ENCODE results near the gene VIPR1.

Gene VIPR1

GRCh38 chr3:42505128-42505848 lies 2.8 kb downstream of the VIPR1 start:
- FAIRE-seq (no peak), DNase-seq (ENCODE audit: insufficient read length) (no peak)
- no peak for TF ChIP-seq TAF1 (IDR thresholded peaks at IDR 0.05; ENCODE audit: borderline replicate concordance, low read depth, low read length)
- TF ChIP-seq POLR2A (IDR thresholded peaks at IDR 0.05; ENCODE audit: low read depth, low read length) = no peak
- TF ChIP-seq POLR2AphosphoS5 (IDR thresholded peaks at IDR 0.05; ENCODE audit: low read depth, low read length) = no peak

GRCh38 chr3:42505849-42506410 lies 3.5 kb downstream of the VIPR1 start:
- DNase-seq (ENCODE audit: insufficient read length) (no peak), FAIRE-seq (no peak)
- TF ChIP-seq TAF1 (IDR thresholded peaks at IDR 0.05; ENCODE audit: borderline replicate concordance, low read depth, low read length) = no peak
- no peak for TF ChIP-seq POLR2A (IDR thresholded peaks at IDR 0.05; ENCODE audit: low read depth, low read length)
- TF ChIP-seq POLR2AphosphoS5 (IDR thresholded peaks at IDR 0.05; ENCODE audit: low read depth, low read length) = no peak

GRCh38 chr3:42507252-42507651 lies 4.8 kb downstream of the VIPR1 start:
- FAIRE-seq (no peak), DNase-seq (ENCODE audit: insufficient read length) (no peak)

GRCh38 chr3:42507761-42508335 lies 5.4 kb downstream of the VIPR1 start:
- TF ChIP-seq POLR2AphosphoS5 (IDR thresholded peaks at IDR 0.05; ENCODE audit: low read depth, low read length) = no peak
- no peak for TF ChIP-seq TAF1 (IDR thresholded peaks at IDR 0.05; ENCODE audit: borderline replicate concordance, low read depth, low read length)
- TF ChIP-seq POLR2A (IDR thresholded peaks at IDR 0.05; ENCODE audit: low read depth, low read length) = no peak
- DNase-seq (ENCODE audit: insufficient read length) (no peak), FAIRE-seq (no peak)

More at GRCh38 chr3:42507252-42507651, 4.8 kb downstream of the VIPR1 start:
- TF ChIP-seq TAF1 (IDR thresholded peaks at IDR 0.05; ENCODE audit: borderline replicate concordance, low read depth, low read length) = no peak
- no peak for TF ChIP-seq POLR2A (IDR thresholded peaks at IDR 0.05; ENCODE audit: low read depth, low read length)
- no peak for TF ChIP-seq POLR2AphosphoS5 (IDR thresholded peaks at IDR 0.05; ENCODE audit: low read depth, low read length)

GRCh38 chr3:42508562-42508961 lies 6.1 kb downstream of the VIPR1 start:
- FAIRE-seq (no peak), DNase-seq (ENCODE audit: insufficient read length) (no peak)
- TF ChIP-seq TAF1 (IDR thresholded peaks at IDR 0.05; ENCODE audit: borderline replicate concordance, low read depth, low read length) (no peak), POLR2AphosphoS5 (IDR thresholded peaks at IDR 0.05; ENCODE audit: low read depth, low read length) (no peak), POLR2A (IDR thresholded peaks at IDR 0.05; ENCODE audit: low read depth, low read length) (no peak)

- DNase-seq (ENCODE audit: insufficient read length) = no peak
- FAIRE-seq = no peak
- no peak for TF ChIP-seq POLR2AphosphoS5 (IDR thresholded peaks at IDR 0.05; ENCODE audit: low read depth, low read length)
Observed at GRCh38 chr3:42509111-42509510, 6.7 kb downstream of the VIPR1 start.

GRCh38 chr3:42510325-42510724 lies 7.9 kb downstream of the VIPR1 start:
- DNase-seq (ENCODE audit: insufficient read length) (no peak), FAIRE-seq (no peak)
- TF ChIP-seq POLR2AphosphoS5 (IDR thresholded peaks at IDR 0.05; ENCODE audit: low read depth, low read length) (no peak), POLR2A (IDR thresholded peaks at IDR 0.05; ENCODE audit: low read depth, low read length) (no peak), TAF1 (IDR thresholded peaks at IDR 0.05; ENCODE audit: borderline replicate concordance, low read depth, low read length) (no peak)

- no peak for DNase-seq (ENCODE audit: insufficient read length)
- TF ChIP-seq TAF1 (IDR thresholded peaks at IDR 0.05; ENCODE audit: borderline replicate concordance, low read depth, low read length) = no peak
- no peak for TF ChIP-seq POLR2A (IDR thresholded peaks at IDR 0.05; ENCODE audit: low read depth, low read length)
- TF ChIP-seq POLR2AphosphoS5 (IDR thresholded peaks at IDR 0.05; ENCODE audit: low read depth, low read length) = no peak
- FAIRE-seq = no peak
Observed at GRCh38 chr3:42511201-42511600, 8.8 kb downstream of the VIPR1 start.

GRCh38 chr3:42511736-42512135 lies 9.3 kb downstream of the VIPR1 start:
- DNase-seq (ENCODE audit: insufficient read length) = no peak
- no peak for FAIRE-seq
- TF ChIP-seq POLR2A (IDR thresholded peaks at IDR 0.05; ENCODE audit: low read depth, low read length) = no peak
- TF ChIP-seq TAF1 (IDR thresholded peaks at IDR 0.05; ENCODE audit: borderline replicate concordance, low read depth, low read length) = no peak
- TF ChIP-seq POLR2AphosphoS5 (IDR thresholded peaks at IDR 0.05; ENCODE audit: low read depth, low read length) = no peak

- FAIRE-seq (no peak), DNase-seq (ENCODE audit: insufficient read length) (no peak)
Observed at GRCh38 chr3:42513121-42513520, 10.7 kb downstream of the VIPR1 start.

GRCh38 chr3:42513521-42513920 lies 11.1 kb downstream of the VIPR1 start:
- no peak for FAIRE-seq
- TF ChIP-seq POLR2A (IDR thresholded peaks at IDR 0.05; ENCODE audit: low read depth, low read length) = no peak
- no peak for TF ChIP-seq POLR2AphosphoS5 (IDR thresholded peaks at IDR 0.05; ENCODE audit: low read depth, low read length)
- no peak for TF ChIP-seq TAF1 (IDR thresholded peaks at IDR 0.05; ENCODE audit: borderline replicate concordance, low read depth, low read length)
- DNase-seq (ENCODE audit: insufficient read length) = no peak

More at GRCh38 chr3:42513121-42513520, 10.7 kb downstream of the VIPR1 start:
- no peak for TF ChIP-seq TAF1 (IDR thresholded peaks at IDR 0.05; ENCODE audit: borderline replicate concordance, low read depth, low read length)
- TF ChIP-seq POLR2AphosphoS5 (IDR thresholded peaks at IDR 0.05; ENCODE audit: low read depth, low read length) = no peak
- no peak for TF ChIP-seq POLR2A (IDR thresholded peaks at IDR 0.05; ENCODE audit: low read depth, low read length)

- TF ChIP-seq POLR2A (IDR thresholded peaks at IDR 0.05; ENCODE audit: low read depth, low read length) (no peak), POLR2AphosphoS5 (IDR thresholded peaks at IDR 0.05; ENCODE audit: low read depth, low read length) (no peak), TAF1 (IDR thresholded peaks at IDR 0.05; ENCODE audit: borderline replicate concordance, low read depth, low read length) (no peak)
- DNase-seq (ENCODE audit: insufficient read length) (no peak), FAIRE-seq (no peak)
Observed at GRCh38 chr3:42514876-42515275, 12.4 kb downstream of the VIPR1 start.
